ENCODE measurements around the gene GABRA1. TPM values are rescaled to one million over a fixed set of nuclear protein-coding genes. Genes with fewer than 3 reads are reported as not detected.

The GABRA1 gene
- total and polyA plus RNA-seq, 2 donors (not counting 1 experiment from before 2014, with no cell fraction given) = 0.02 TPM; not detected in 1

- Histone ChIP-seq H2AFZ (ENCODE audit: low read length) (no peak overlapping the region), H3K9ac (ENCODE audit: insufficient read depth, low read length) (no peak overlapping the region), H4K20me1 (ENCODE audit: control insufficient read depth, extremely low read depth, insufficient read depth, low read length) (no peaks in the 10 kb centered on the region), H3K27ac (ENCODE audit: insufficient read depth, low read length) (no peak overlapping the region), H3K79me2 (ENCODE audit: control insufficient read depth, insufficient read depth, low read length) (no peaks in the 10 kb centered on the region), H3K4me1 (ENCODE audit: control insufficient read depth, extremely low read depth, insufficient read depth, low read length) (no peaks in the 10 kb centered on the region), H3K4me2 (ENCODE audit: extremely low read depth, insufficient read depth, low read length) (no peak overlapping the region), H3K4me3 (replicated peaks in 1 of 4; ENCODE audit: control extremely low read depth in 1 of 4, insufficient read depth in 1 of 4, low read depth in 3 of 4, low read length in 4 of 4) (no peak overlapping the region), H3K27me3 (ENCODE audit: control insufficient read depth, insufficient read depth, low read length) (no peaks in the 10 kb centered on the region), H3K9me3 (ENCODE audit: control insufficient read depth, insufficient read depth, low read depth, low read length) (no peaks in the 10 kb centered on the region), H3K36me3 (ENCODE audit: control insufficient read depth, insufficient read depth, low read length) (no peaks in the 10 kb centered on the region)
- no peak for DNase-seq (ENCODE audit: low read depth in 2 of 2)
- TF ChIP-seq EZH2 (IDR thresholded peaks at IDR 0.05; ENCODE audit: low read length, missing control alignments) (no peak), CTCF (conservative IDR thresholded peaks at IDR 0.05 in 1 of 2, IDR thresholded peaks at IDR 0.05 in 1 of 2; ENCODE audit: low read depth in 1 of 2, low read length in 2 of 2) (no peak)
Observed at GRCh38 chr5:161851691-161852299, 3.9 kb downstream of the GABRA1 start.

GRCh38 chr5:161857358-161857757 lies 9.4 kb downstream of the GABRA1 start:
- no peak for DNase-seq (ENCODE audit: low read depth in 2 of 2)
- Histone ChIP-seq H3K36me3 (ENCODE audit: control insufficient read depth, insufficient read depth, low read length) (no peaks in the 10 kb centered on the region), H3K27me3 (ENCODE audit: control insufficient read depth, insufficient read depth, low read length) (no peaks in the 10 kb centered on the region), H3K4me2 (ENCODE audit: extremely low read depth, insufficient read depth, low read length) (no peak overlapping the region), H2AFZ (ENCODE audit: low read length) (no peak overlapping the region), H3K79me2 (ENCODE audit: control insufficient read depth, insufficient read depth, low read length) (no peaks in the 10 kb centered on the region), H3K9ac (ENCODE audit: insufficient read depth, low read length) (no peak overlapping the region), H3K27ac (ENCODE audit: insufficient read depth, low read length) (no peak overlapping the region), H3K4me1 (ENCODE audit: control insufficient read depth, extremely low read depth, insufficient read depth, low read length) (no peaks in the 10 kb centered on the region), H3K4me3 (replicated peaks in 1 of 4; ENCODE audit: control extremely low read depth in 1 of 4, insufficient read depth in 1 of 4, low read depth in 3 of 4, low read length in 4 of 4) (no peak overlapping the region), H3K9me3 (ENCODE audit: control insufficient read depth, insufficient read depth, low read depth, low read length) (no peaks in the 10 kb centered on the region), H4K20me1 (ENCODE audit: control insufficient read depth, extremely low read depth, insufficient read depth, low read length) (no peaks in the 10 kb centered on the region)
- no peak for TF ChIP-seq EZH2 (IDR thresholded peaks at IDR 0.05; ENCODE audit: low read length, missing control alignments)
- no peak for TF ChIP-seq CTCF (conservative IDR thresholded peaks at IDR 0.05 in 1 of 2, IDR thresholded peaks at IDR 0.05 in 1 of 2; ENCODE audit: low read depth in 1 of 2, low read length in 2 of 2)

- Histone ChIP-seq H3K27ac (ENCODE audit: insufficient read depth, low read length) (no peak overlapping the region), H3K4me2 (ENCODE audit: extremely low read depth, insufficient read depth, low read length) (no peak overlapping the region), H3K27me3 (ENCODE audit: control insufficient read depth, insufficient read depth, low read length) (no peaks in the 10 kb centered on the region), H4K20me1 (ENCODE audit: control insufficient read depth, extremely low read depth, insufficient read depth, low read length) (no peaks in the 10 kb centered on the region), H3K36me3 (ENCODE audit: control insufficient read depth, insufficient read depth, low read length) (no peaks in the 10 kb centered on the region), H3K4me1 (ENCODE audit: control insufficient read depth, extremely low read depth, insufficient read depth, low read length) (no peaks in the 10 kb centered on the region), H3K9ac (ENCODE audit: insufficient read depth, low read length) (no peak overlapping the region), H3K4me3 (replicated peaks in 1 of 4; ENCODE audit: control extremely low read depth in 1 of 4, insufficient read depth in 1 of 4, low read depth in 3 of 4, low read length in 4 of 4) (no peak overlapping the region), H2AFZ (ENCODE audit: low read length) (no peak overlapping the region), H3K79me2 (ENCODE audit: control insufficient read depth, insufficient read depth, low read length) (no peaks in the 10 kb centered on the region), H3K9me3 (ENCODE audit: control insufficient read depth, insufficient read depth, low read depth, low read length) (no peaks in the 10 kb centered on the region)
- no peak for DNase-seq (ENCODE audit: low read depth in 2 of 2)
- no peak for TF ChIP-seq EZH2 (IDR thresholded peaks at IDR 0.05; ENCODE audit: low read length, missing control alignments)
- no peak for TF ChIP-seq CTCF (conservative IDR thresholded peaks at IDR 0.05 in 1 of 2, IDR thresholded peaks at IDR 0.05 in 1 of 2; ENCODE audit: low read depth in 1 of 2, low read length in 2 of 2)
Observed at GRCh38 chr5:161863259-161863658, 15.3 kb downstream of the GABRA1 start.

Data from fibroblast of lung (primary cell).